ENCODE measurements around the gene FBXW9.
A peak's percentile ranks its signal among the peaks of the same experiment; 100 is the strongest.

The FBXW9 gene

DNA sequence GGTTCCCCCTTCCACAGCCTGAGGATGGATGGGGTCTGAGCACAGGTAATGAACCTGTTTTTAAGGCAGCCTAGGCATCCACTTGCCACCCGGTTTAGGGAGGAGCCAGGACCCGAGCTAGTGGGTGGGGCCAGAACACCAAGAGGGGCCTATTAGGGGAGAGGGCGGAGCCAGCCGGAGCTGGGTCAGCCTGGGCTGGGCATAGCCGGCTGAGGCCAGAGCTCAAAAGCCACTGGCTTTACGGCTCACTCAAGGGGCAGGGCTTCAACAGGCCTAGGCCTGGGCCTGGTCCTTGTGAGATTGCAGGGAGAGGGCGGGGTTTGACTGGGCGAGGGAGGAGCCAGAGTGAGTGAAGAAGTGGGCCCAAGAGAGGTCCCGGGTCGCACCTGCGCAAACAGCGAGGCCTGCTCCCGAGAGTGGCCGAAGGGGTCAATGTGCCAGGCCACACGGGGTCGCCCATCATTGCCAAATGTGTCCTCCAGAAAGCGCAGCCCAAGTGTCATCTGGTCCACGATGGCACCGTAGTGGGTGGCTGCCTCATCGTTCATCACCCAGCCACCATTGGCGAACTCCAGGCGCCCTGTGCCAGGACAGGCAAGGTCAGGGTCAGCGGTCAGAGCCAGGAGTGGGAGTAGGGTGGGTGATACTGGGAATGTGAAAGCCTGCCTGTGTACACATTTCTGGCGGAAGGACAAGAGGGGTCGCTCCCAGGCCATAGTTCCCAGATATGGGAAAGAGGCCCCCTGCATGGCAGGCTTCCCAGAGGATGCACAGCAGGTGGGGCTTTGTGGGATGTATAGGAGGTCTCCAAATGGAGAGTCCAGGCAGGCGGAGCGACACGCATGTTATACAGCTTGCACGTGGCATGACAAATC lies 31.8 kb downstream of the FBXW9 start:
- Histone ChIP-seq H3K9me3 (ENCODE audit: control insufficient read depth in 5 of 5, low read length in 5 of 5) (no peaks in the 10 kb centered on the region), H3K27ac (ENCODE audit: low read depth, low read length) (no peak overlapping the region), H3K27me3 (ENCODE audit: control insufficient read depth in 5 of 5, insufficient read depth in 4 of 5, low read length in 5 of 5) (no peaks in the 10 kb centered on the region), H3K9ac (ENCODE audit: low read length in 5 of 5) (no peak overlapping the region), H3K4me1 (ENCODE audit: control insufficient read depth in 5 of 5, insufficient read depth in 5 of 5, low read length in 5 of 5) (peaks cover 15 to 54% (median 36%) of the 10 kb centered on the region in 5 donors), H3K36me3 (ENCODE audit: control insufficient read depth in 5 of 5, insufficient read depth in 5 of 5, low read length in 5 of 5) (peaks cover 0 to 51% (median 26%) of the 10 kb centered on the region in 5 donors), H3K4me3 (ENCODE audit: low read depth in 1 of 5, low read length in 5 of 5) (peak overlapping the region in 1 of 5 donors; percentile 12)

DNA sequence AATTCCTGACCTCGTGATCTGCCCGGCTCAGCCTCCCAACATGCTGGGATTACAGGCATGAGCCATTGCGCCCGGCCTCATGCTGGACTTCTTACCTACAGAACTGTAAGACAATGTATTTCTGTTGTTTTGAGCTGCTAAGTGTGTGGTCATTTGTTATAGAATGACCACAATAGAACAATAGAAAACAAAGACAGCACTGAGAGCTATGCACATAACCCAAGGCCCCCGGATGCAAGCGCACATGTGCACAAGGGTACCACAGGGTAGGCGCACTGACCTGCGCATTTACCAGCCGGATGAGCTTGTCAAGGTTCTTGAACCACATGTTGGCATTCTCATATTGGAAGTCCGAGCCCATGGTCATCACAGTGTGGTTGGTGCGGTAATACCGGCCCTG lies 35.5 kb downstream of the FBXW9 start:
- H3K4me3 ChIP-seq (ENCODE audit: low read depth in 1 of 5, low read length in 5 of 5): no peak overlapping the region
- H3K27me3 ChIP-seq (ENCODE audit: control insufficient read depth in 5 of 5, insufficient read depth in 4 of 5, low read length in 5 of 5): no peaks in the 10 kb centered on the region
- peaks cover 4 to 18% (median 7%) of the 10 kb centered on the region in 5 donors for H3K4me1 ChIP-seq (ENCODE audit: control insufficient read depth in 5 of 5, insufficient read depth in 5 of 5, low read length in 5 of 5)
- H3K9me3 ChIP-seq (ENCODE audit: control insufficient read depth in 5 of 5, low read length in 5 of 5): no peaks in the 10 kb centered on the region
- H3K36me3 ChIP-seq (ENCODE audit: control insufficient read depth in 5 of 5, insufficient read depth in 5 of 5, low read length in 5 of 5): peaks cover 0 to 70% (median 46%) of the 10 kb centered on the region in 5 donors
- no peak overlapping the region for H3K9ac ChIP-seq (ENCODE audit: low read length in 5 of 5)
- H3K27ac ChIP-seq (ENCODE audit: low read depth, low read length): no peak overlapping the region

- Histone ChIP-seq H3K4me1 (ENCODE audit: control insufficient read depth in 5 of 5, insufficient read depth in 5 of 5, low read length in 5 of 5) (no peaks in the 10 kb centered on the region), H3K9me3 (ENCODE audit: control insufficient read depth in 5 of 5, low read length in 5 of 5) (no peaks in the 10 kb centered on the region), H3K36me3 (ENCODE audit: control insufficient read depth in 5 of 5, insufficient read depth in 5 of 5, low read length in 5 of 5) (peaks cover 0 to 68% (median 50%) of the 10 kb centered on the region in 5 donors), H3K4me3 (ENCODE audit: low read depth in 1 of 5, low read length in 5 of 5) (no peak overlapping the region), H3K27me3 (ENCODE audit: control insufficient read depth in 5 of 5, insufficient read depth in 4 of 5, low read length in 5 of 5) (no peaks in the 10 kb centered on the region), H3K9ac (ENCODE audit: low read length in 5 of 5) (no peak overlapping the region), H3K27ac (ENCODE audit: low read depth, low read length) (no peak overlapping the region)
Measured at GRCh38 chr19:12657966-12658365, 38.5 kb downstream of the FBXW9 start.

- no peak overlapping the region for H3K27ac ChIP-seq (ENCODE audit: low read depth, low read length)
- H3K9ac ChIP-seq (ENCODE audit: low read length in 5 of 5): no peak overlapping the region
- no peaks in the 10 kb centered on the region for H3K9me3 ChIP-seq (ENCODE audit: control insufficient read depth in 5 of 5, low read length in 5 of 5)
- no peaks in the 10 kb centered on the region for H3K27me3 ChIP-seq (ENCODE audit: control insufficient read depth in 5 of 5, insufficient read depth in 4 of 5, low read length in 5 of 5)
- H3K4me1 ChIP-seq (ENCODE audit: control insufficient read depth in 5 of 5, insufficient read depth in 5 of 5, low read length in 5 of 5): no peaks in the 10 kb centered on the region
- no peak overlapping the region for H3K4me3 ChIP-seq (ENCODE audit: low read depth in 1 of 5, low read length in 5 of 5)
- H3K36me3 ChIP-seq (ENCODE audit: control insufficient read depth in 5 of 5, insufficient read depth in 5 of 5, low read length in 5 of 5): peaks cover 0 to 65% (median 51%) of the 10 kb centered on the region in 5 donors
Measured at GRCh38 chr19:12656899-12657571, 39.4 kb downstream of the FBXW9 start.

- Histone ChIP-seq H3K36me3 (ENCODE audit: control insufficient read depth in 5 of 5, insufficient read depth in 5 of 5, low read length in 5 of 5) (peaks cover 0 to 65% (median 47%) of the 10 kb centered on the region in 5 donors), H3K9ac (ENCODE audit: low read length in 5 of 5) (no peak overlapping the region), H3K27me3 (ENCODE audit: control insufficient read depth in 5 of 5, insufficient read depth in 4 of 5, low read length in 5 of 5) (no peaks in the 10 kb centered on the region)
Measured at GRCh38 chr19:12655546-12655945, 40.9 kb downstream of the FBXW9 start.

DNA sequence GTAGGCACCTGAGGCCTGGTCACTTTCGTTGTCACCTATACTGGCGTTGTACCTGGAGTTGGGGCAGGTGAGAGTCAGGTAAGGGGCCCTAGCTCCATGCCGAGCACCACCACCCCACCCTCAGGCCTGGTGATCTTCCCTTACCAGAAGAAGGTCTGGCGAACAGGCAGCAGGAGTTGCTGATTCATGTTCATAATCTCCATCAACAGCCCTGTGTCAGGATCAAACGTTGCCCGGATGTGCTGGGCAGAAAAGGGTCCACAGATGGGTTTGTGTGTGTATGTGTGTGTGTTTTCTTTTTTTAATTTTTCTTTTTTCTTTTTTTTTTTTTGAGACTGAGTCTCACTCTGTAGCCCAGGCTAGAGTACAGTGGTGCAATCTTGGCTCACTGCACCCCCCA lies 44.2 kb downstream of the FBXW9 start:
- H3K9me3 ChIP-seq (ENCODE audit: control insufficient read depth in 5 of 5, low read length in 5 of 5): no peaks in the 10 kb centered on the region
- no peak overlapping the region for H3K9ac ChIP-seq (ENCODE audit: low read length in 5 of 5)
- H3K36me3 ChIP-seq (ENCODE audit: control insufficient read depth in 5 of 5, insufficient read depth in 5 of 5, low read length in 5 of 5): peaks cover 0 to 42% (median 28%) of the 10 kb centered on the region in 5 donors
- no peaks in the 10 kb centered on the region for H3K27me3 ChIP-seq (ENCODE audit: control insufficient read depth in 5 of 5, insufficient read depth in 4 of 5, low read length in 5 of 5)
- H3K27ac ChIP-seq (ENCODE audit: low read depth, low read length): no peak overlapping the region
- H3K4me3 ChIP-seq (ENCODE audit: low read depth in 1 of 5, low read length in 5 of 5): no peak overlapping the region
- H3K4me1 ChIP-seq (ENCODE audit: control insufficient read depth in 5 of 5, insufficient read depth in 5 of 5, low read length in 5 of 5): peaks cover 3 to 12% (median 11%) of the 10 kb centered on the region in 5 donors

More at GRCh38 chr19:12655546-12655945, 40.9 kb downstream of the FBXW9 start:
- no peaks in the 10 kb centered on the region for H3K4me1 ChIP-seq (ENCODE audit: control insufficient read depth in 5 of 5, insufficient read depth in 5 of 5, low read length in 5 of 5)
- no peaks in the 10 kb centered on the region for H3K9me3 ChIP-seq (ENCODE audit: control insufficient read depth in 5 of 5, low read length in 5 of 5)
- H3K4me3 ChIP-seq (ENCODE audit: low read depth in 1 of 5, low read length in 5 of 5): no peak overlapping the region
- H3K27ac ChIP-seq (ENCODE audit: low read depth, low read length): no peak overlapping the region

DNA sequence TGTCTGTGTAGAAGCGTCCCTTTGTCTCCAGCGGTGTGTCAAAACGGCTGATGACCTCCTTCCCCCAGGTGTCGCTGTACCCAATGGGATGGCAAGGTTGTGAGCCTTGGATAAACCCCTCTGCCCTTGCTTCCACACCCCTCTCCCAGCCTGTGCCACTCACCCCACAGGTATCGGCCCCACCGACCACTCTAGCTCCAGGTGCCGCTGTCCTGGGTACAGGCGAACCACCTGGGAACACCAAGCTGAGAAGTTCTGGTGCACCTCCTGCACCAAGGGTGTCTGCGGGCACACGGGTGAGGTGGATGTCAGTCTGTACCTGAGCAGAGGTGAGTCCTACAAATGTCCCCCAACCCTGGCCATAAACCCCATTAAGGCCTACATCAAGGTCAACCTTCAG lies 46.5 kb downstream of the FBXW9 start:
- Histone ChIP-seq H3K27me3 (ENCODE audit: control insufficient read depth in 5 of 5, insufficient read depth in 4 of 5, low read length in 5 of 5) (no peaks in the 10 kb centered on the region), H3K9ac (ENCODE audit: low read length in 5 of 5) (no peak overlapping the region), H3K27ac (ENCODE audit: low read depth, low read length) (no peak overlapping the region), H3K9me3 (ENCODE audit: control insufficient read depth in 5 of 5, low read length in 5 of 5) (no peaks in the 10 kb centered on the region), H3K36me3 (ENCODE audit: control insufficient read depth in 5 of 5, insufficient read depth in 5 of 5, low read length in 5 of 5) (peaks cover 0 to 26% (median 10%) of the 10 kb centered on the region in 5 donors), H3K4me1 (ENCODE audit: control insufficient read depth in 5 of 5, insufficient read depth in 5 of 5, low read length in 5 of 5) (peaks cover 3 to 12% (median 11%) of the 10 kb centered on the region in 5 donors), H3K4me3 (ENCODE audit: low read depth in 1 of 5, low read length in 5 of 5) (no peak overlapping the region)

DNA sequence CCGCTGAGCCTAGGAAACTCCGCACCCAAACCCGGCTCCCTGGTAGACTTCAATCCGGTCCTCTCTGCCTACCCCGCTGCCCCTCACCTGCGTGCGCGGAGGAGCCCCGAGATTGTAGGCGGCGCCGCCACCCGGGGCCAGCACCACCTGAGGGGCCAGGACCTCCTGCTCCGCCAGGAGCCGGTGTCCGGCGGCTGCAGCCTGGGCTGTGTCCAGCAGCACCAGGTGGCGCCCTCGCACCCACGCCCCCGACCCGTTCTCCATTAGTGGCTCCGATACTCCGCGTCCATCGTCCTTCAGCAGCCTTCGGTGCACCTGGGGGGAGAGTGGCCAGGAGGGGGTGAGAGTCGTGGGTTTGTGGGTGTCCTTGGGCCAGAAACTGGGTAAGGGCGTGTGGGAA lies 48.3 kb downstream of the FBXW9 start:
- Histone ChIP-seq H3K4me3 (ENCODE audit: low read depth in 1 of 5, low read length in 5 of 5) (peak overlapping the region in 4 of 5 donors; percentile 38 to 52 (median 46)), H3K9ac (ENCODE audit: low read length in 5 of 5) (peak overlapping the region in 3 of 5 donors; percentile 46 to 59 (median 56))

GRCh38 chr19:12647490-12648071 lies 48.9 kb downstream of the FBXW9 start:
- peak overlapping the region in 1 of 5 donors; percentile 59 for H3K9ac ChIP-seq (ENCODE audit: low read length in 5 of 5)
- no peaks in the 10 kb centered on the region for H3K27me3 ChIP-seq (ENCODE audit: control insufficient read depth in 5 of 5, insufficient read depth in 4 of 5, low read length in 5 of 5)
- H3K4me3 ChIP-seq (ENCODE audit: low read depth in 1 of 5, low read length in 5 of 5): peak overlapping the region in 4 of 5 donors; percentile 38 to 52 (median 46)
- no peak overlapping the region for H3K27ac ChIP-seq (ENCODE audit: low read depth, low read length)
- H3K9me3 ChIP-seq (ENCODE audit: control insufficient read depth in 5 of 5, low read length in 5 of 5): no peaks in the 10 kb centered on the region
- peaks cover 0 to 16% (median 8%) of the 10 kb centered on the region in 5 donors for H3K36me3 ChIP-seq (ENCODE audit: control insufficient read depth in 5 of 5, insufficient read depth in 5 of 5, low read length in 5 of 5)
- H3K4me1 ChIP-seq (ENCODE audit: control insufficient read depth in 5 of 5, insufficient read depth in 5 of 5, low read length in 5 of 5): peaks cover 3 to 12% (median 11%) of the 10 kb centered on the region in 5 donors

More for the DNA sequence above, 48.3 kb downstream of the FBXW9 start:
- H3K27ac ChIP-seq (ENCODE audit: low read depth, low read length): no peak overlapping the region
- H3K27me3 ChIP-seq (ENCODE audit: control insufficient read depth in 5 of 5, insufficient read depth in 4 of 5, low read length in 5 of 5): no peaks in the 10 kb centered on the region
- H3K36me3 ChIP-seq (ENCODE audit: control insufficient read depth in 5 of 5, insufficient read depth in 5 of 5, low read length in 5 of 5): peaks cover 0 to 16% (median 8%) of the 10 kb centered on the region in 5 donors
- no peaks in the 10 kb centered on the region for H3K9me3 ChIP-seq (ENCODE audit: control insufficient read depth in 5 of 5, low read length in 5 of 5)
- H3K4me1 ChIP-seq (ENCODE audit: control insufficient read depth in 5 of 5, insufficient read depth in 5 of 5, low read length in 5 of 5): peaks cover 3 to 12% (median 11%) of the 10 kb centered on the region in 5 donors
